SH-SY5Y (cell line): ENCODE measurements around the gene CLEC16A.

Experiments used
- GATA2 ChIP-seq: IDR thresholded peaks from 2 replicates; pipeline ENCODE4 v1.6.1; 2011; ENCODE audit warnings: mild to moderate bottlenecking, low read depth, low read length
- GATA3 ChIP-seq: IDR thresholded peaks from 2 replicates; pipeline ENCODE4 v1.6.1; 2011; ENCODE audit warnings: low read depth, mild to moderate bottlenecking, low read length, moderate library complexity

- TF ChIP-seq GATA2, result no peak
- no peak for TF ChIP-seq GATA3
Observed at GRCh38 chr16:11203111-11203623, 258.8 kb downstream of the CLEC16A start.
